ENCODE measurements around the gene ZNF346. TPM values are rescaled to one million over a fixed set of nuclear protein-coding genes. Genes with fewer than 3 reads are reported as not detected.

The ZNF346 gene
- total and polyA plus RNA-seq, 2 of the 13 experiments (the other 11 are each of a cell fraction or from before 2014, with no cell fraction given), result 8.6 to 19.4 TPM

DNA sequence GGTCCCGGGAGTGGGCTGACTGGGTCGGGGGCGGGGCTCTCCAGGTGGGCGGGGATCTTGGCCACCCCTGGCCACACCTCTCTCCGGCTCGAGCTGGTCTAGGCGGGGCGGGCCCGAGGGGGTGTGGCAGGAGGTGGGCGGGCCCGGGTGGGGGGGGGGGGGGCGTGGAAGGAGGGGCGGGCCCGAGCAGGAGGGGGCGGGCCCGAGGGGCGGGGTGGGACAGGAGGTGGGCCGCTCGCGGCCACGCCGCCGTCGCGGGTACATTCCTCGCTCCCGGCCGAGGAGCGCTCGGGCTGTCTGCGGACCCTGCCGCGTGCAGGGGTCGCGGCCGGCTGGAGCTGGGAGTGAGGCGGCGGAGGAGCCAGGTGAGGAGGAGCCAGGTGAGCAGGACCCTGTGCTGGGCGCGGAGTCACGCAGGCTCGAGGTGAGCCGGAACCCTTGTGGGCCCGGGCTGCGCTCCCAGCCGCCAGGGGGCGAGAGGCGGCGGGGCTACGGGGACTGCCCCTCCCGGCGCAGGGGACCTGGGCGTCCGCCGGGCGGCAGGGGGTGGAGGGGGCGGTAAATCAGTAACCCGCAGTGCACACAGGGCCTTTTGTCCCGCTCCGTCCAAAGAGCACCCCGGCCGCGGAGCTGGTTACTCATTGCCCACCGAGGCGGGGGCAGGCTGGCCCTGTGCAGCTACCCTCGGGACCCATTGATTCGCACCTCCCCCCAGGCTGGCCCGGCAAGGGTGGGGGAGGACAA lies 64.3 kb downstream of the ZNF346 start, which contains the start of gene FGFR4 (continued):
- TF ChIP-seq, protein P1, sequence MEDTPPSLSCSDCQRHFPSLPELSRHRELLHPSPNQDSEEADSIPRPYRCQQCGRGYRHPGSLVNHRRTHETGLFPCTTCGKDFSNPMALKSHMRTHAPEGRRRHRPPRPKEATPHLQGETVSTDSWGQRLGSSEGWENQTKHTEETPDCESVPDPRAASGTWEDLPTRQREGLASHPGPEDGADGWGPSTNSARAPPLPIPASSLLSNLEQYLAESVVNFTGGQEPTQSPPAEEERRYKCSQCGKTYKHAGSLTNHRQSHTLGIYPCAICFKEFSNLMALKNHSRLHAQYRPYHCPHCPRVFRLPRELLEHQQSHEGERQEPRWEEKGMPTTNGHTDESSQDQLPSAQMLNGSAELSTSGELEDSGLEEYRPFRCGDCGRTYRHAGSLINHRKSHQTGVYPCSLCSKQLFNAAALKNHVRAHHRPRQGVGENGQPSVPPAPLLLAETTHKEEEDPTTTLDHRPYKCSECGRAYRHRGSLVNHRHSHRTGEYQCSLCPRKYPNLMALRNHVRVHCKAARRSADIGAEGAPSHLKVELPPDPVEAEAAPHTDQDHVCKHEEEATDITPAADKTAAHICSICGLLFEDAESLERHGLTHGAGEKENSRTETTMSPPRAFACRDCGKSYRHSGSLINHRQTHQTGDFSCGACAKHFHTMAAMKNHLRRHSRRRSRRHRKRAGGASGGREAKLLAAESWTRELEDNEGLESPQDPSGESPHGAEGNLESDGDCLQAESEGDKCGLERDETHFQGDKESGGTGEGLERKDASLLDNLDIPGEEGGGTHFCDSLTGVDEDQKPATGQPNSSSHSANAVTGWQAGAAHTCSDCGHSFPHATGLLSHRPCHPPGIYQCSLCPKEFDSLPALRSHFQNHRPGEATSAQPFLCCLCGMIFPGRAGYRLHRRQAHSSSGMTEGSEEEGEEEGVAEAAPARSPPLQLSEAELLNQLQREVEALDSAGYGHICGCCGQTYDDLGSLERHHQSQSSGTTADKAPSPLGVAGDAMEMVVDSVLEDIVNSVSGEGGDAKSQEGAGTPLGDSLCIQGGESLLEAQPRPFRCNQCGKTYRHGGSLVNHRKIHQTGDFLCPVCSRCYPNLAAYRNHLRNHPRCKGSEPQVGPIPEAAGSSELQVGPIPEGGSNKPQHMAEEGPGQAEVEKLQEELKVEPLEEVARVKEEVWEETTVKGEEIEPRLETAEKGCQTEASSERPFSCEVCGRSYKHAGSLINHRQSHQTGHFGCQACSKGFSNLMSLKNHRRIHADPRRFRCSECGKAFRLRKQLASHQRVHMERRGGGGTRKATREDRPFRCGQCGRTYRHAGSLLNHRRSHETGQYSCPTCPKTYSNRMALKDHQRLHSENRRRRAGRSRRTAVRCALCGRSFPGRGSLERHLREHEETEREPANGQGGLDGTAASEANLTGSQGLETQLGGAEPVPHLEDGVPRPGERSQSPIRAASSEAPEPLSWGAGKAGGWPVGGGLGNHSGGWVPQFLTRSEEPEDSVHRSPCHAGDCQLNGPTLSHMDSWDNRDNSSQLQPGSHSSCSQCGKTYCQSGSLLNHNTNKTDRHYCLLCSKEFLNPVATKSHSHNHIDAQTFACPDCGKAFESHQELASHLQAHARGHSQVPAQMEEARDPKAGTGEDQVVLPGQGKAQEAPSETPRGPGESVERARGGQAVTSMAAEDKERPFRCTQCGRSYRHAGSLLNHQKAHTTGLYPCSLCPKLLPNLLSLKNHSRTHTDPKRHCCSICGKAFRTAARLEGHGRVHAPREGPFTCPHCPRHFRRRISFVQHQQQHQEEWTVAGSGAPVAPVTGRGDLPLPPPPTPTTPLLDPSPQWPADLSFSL (CRISPR knock-in tag; IDR thresholded peaks at IDR 0.05), result no peak; the same call in 1 of the 2 replicates
- TF ChIP-seq HNRNPL (IDR thresholded peaks at IDR 0.05; ENCODE audit: low read depth, low read length) (peak; percentile 91; the same call in 1 of the 2 replicates), SYNCRIP (IDR thresholded peaks at IDR 0.05; ENCODE audit: insufficient read depth, low read depth, low read length) (no peak), ZFX (CRISPR knock-in tag; IDR thresholded peaks at IDR 0.05; ENCODE audit: low read depth) (peak; percentile 84), ZNF703 (CRISPR knock-in tag; IDR thresholded peaks at IDR 0.05; ENCODE audit: borderline replicate concordance) (no peak), MYNN (CRISPR knock-in tag; IDR thresholded peaks at IDR 0.05; ENCODE audit: low read depth) (no peak), LCORL (IDR thresholded peaks at IDR 0.05) (no peak), LCORL (CRISPR knock-in tag; IDR thresholded peaks at IDR 0.05) (peak; percentile 91), HOXA3 (CRISPR knock-in tag; IDR thresholded peaks at IDR 0.05) (peak; percentile 78; the same call in 1 of the 2 replicates), NAIF1 (CRISPR knock-in tag; IDR thresholded peaks at IDR 0.05; ENCODE audit: borderline replicate concordance) (no peak), ZNF660 (CRISPR knock-in tag; IDR thresholded peaks at IDR 0.05; ENCODE audit: borderline replicate concordance, low read depth) (no peak), ZNF780A (CRISPR knock-in tag; IDR thresholded peaks at IDR 0.05) (no peak; the same call in 1 of the 2 replicates), DNMT1 (CRISPR knock-in tag; IDR thresholded peaks at IDR 0.05) (peak; percentile 70; the same call in 1 of the 2 replicates), SOX6 (IDR thresholded peaks at IDR 0.05) (no peak), SOX6 (CRISPR knock-in tag; IDR thresholded peaks at IDR 0.05) (peak; percentile 90)
- TF ChIP-seq, protein P2, sequence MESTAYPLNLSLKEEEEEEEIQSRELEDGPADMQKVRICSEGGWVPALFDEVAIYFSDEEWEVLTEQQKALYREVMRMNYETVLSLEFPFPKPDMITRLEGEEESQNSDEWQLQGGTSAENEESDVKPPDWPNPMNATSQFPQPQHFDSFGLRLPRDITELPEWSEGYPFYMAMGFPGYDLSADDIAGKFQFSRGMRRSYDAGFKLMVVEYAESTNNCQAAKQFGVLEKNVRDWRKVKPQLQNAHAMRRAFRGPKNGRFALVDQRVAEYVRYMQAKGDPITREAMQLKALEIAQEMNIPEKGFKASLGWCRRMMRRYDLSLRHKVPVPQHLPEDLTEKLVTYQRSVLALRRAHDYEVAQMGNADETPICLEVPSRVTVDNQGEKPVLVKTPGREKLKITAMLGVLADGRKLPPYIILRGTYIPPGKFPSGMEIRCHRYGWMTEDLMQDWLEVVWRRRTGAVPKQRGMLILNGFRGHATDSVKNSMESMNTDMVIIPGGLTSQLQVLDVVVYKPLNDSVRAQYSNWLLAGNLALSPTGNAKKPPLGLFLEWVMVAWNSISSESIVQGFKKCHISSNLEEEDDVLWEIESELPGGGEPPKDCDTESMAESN (CRISPR knock-in tag; conservative IDR thresholded peaks at IDR 0.05), result peak; percentile 89
- TF ChIP-seq, protein P3, sequence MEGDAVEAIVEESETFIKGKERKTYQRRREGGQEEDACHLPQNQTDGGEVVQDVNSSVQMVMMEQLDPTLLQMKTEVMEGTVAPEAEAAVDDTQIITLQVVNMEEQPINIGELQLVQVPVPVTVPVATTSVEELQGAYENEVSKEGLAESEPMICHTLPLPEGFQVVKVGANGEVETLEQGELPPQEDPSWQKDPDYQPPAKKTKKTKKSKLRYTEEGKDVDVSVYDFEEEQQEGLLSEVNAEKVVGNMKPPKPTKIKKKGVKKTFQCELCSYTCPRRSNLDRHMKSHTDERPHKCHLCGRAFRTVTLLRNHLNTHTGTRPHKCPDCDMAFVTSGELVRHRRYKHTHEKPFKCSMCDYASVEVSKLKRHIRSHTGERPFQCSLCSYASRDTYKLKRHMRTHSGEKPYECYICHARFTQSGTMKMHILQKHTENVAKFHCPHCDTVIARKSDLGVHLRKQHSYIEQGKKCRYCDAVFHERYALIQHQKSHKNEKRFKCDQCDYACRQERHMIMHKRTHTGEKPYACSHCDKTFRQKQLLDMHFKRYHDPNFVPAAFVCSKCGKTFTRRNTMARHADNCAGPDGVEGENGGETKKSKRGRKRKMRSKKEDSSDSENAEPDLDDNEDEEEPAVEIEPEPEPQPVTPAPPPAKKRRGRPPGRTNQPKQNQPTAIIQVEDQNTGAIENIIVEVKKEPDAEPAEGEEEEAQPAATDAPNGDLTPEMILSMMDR (CRISPR knock-in tag; IDR thresholded peaks at IDR 0.05), result peak; percentile 95
- TF ChIP-seq, protein P4, sequence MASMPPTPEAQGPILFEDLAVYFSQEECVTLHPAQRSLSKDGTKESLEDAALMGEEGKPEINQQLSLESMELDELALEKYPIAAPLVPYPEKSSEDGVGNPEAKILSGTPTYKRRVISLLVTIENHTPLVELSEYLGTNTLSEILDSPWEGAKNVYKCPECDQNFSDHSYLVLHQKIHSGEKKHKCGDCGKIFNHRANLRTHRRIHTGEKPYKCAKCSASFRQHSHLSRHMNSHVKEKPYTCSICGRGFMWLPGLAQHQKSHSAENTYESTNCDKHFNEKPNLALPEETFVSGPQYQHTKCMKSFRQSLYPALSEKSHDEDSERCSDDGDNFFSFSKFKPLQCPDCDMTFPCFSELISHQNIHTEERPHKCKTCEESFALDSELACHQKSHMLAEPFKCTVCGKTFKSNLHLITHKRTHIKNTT (CRISPR knock-in tag; IDR thresholded peaks at IDR 0.05), result no peak
